GM23338 (cell line): Measurements from ENCODE around the gene GPRASP2.

Experiments
- EZH2 ChIP-seq: fragments of 200-600 bp; sonication (generic); IDR thresholded peaks from one replicate; pipeline ENCODE4 v1.8.0; 2017; ENCODE audit warnings: antibody characterized with exemption, mild to moderate bottlenecking, low read depth; ENCODE audit not compliant: unreplicated experiment
- EZH2phosphoT487 ChIP-seq: fragments of 200-600 bp; sonication (generic); IDR thresholded peaks from one replicate; pipeline ENCODE4 v1.8.1; 2018; ENCODE audit warnings: antibody characterized with exemption; ENCODE audit not compliant: unreplicated experiment
- JUNB ChIP-seq: IDR thresholded peaks from one replicate; pipeline ENCODE4 v1.6.1; 2016; ENCODE audit warnings: antibody characterized with exemption; ENCODE audit not compliant: unreplicated experiment
- POLR2AphosphoS5 ChIP-seq: IDR thresholded peaks from 2 replicates; pipeline ENCODE4 v1.6.1; 2016; ENCODE audit warnings: antibody characterized with exemption, low read depth
- REST ChIP-seq: IDR thresholded peaks from one replicate; pipeline ENCODE4 v1.6.1; 2018; ENCODE audit warnings: antibody characterized with exemption; ENCODE audit not compliant: unreplicated experiment
- ZNF331 ChIP-seq: fragments of 250-450 bp; sonication (Bioruptor Pico); IDR thresholded peaks from 2 replicates; pipeline ENCODE4 v1.5.0; 2020; ENCODE audit warnings: low read depth, mild to moderate bottlenecking, moderate library complexity
- TF ChIP-seq, protein P1 (sequence below), 2 experiments: fragments of 200-600 bp in 1 of 2; sonication (generic) in 1 of 2; conservative IDR thresholded peaks; 2 replicates each; pipeline versions ENCODE4 v1.5.1 to v1.6.1; 2016 to 2017; ENCODE audit warnings: antibody characterized with exemption in 2 of 2, low read depth in 2 of 2, mild to moderate bottlenecking in 2 of 2, moderate library complexity in 1 of 2

GRCh38 chrX:102728646-102729045 lies 16.4 kb downstream of the GPRASP2 start:
- TF ChIP-seq, protein P1, sequence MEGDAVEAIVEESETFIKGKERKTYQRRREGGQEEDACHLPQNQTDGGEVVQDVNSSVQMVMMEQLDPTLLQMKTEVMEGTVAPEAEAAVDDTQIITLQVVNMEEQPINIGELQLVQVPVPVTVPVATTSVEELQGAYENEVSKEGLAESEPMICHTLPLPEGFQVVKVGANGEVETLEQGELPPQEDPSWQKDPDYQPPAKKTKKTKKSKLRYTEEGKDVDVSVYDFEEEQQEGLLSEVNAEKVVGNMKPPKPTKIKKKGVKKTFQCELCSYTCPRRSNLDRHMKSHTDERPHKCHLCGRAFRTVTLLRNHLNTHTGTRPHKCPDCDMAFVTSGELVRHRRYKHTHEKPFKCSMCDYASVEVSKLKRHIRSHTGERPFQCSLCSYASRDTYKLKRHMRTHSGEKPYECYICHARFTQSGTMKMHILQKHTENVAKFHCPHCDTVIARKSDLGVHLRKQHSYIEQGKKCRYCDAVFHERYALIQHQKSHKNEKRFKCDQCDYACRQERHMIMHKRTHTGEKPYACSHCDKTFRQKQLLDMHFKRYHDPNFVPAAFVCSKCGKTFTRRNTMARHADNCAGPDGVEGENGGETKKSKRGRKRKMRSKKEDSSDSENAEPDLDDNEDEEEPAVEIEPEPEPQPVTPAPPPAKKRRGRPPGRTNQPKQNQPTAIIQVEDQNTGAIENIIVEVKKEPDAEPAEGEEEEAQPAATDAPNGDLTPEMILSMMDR (conservative IDR thresholded peaks at IDR 0.05; ENCODE audit: low read depth in 2 of 2) = no peak
- no peak for TF ChIP-seq EZH2
- no peak for TF ChIP-seq POLR2AphosphoS5
- no peak for TF ChIP-seq REST
- no peak for TF ChIP-seq JUNB
- TF ChIP-seq EZH2phosphoT487 = no peak
- TF ChIP-seq ZNF331 = no peak
